Measurements from ENCODE around the gene MAP2K2.
A peak's percentile ranks its signal among the peaks of the same experiment; 100 is the strongest.

MAP2K2 gene

DNA sequence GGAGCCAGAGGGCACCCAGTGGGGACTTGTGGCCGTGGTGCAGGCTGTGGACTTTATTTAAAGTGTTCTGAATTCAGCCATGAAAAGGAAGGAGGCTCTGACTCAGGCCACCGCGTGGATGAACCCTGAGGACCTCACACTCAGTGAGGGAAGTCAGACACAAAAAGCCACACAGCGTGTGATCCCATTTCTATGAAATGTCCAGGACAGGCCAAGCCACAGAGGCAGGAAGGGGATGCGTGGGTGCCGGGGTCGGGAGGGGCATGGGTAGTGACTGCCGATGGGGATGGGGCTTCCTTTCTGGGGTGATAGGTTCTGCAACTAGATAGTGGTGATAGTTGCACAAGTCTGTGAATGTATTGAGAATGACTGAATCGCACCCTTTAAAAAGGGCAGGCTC lies 48.5 kb downstream of the MAP2K2 start:
- Histone ChIP-seq H2BK15ac (ENCODE audit: low read length) (no peak overlapping the region), H2BK5ac (ENCODE audit: low read length) (no peak overlapping the region), H3K9ac (ENCODE audit: low read depth, low read length, poor library complexity) (no peak overlapping the region), H2BK12ac (ENCODE audit: low read length) (no peak overlapping the region), H2AFZ (ENCODE audit: low read length) (no peak overlapping the region), H2BK120ac (ENCODE audit: low read depth, low read length) (no peak overlapping the region), H3K4me2 (ENCODE audit: insufficient read depth, low read length, poor library complexity, severe bottlenecking) (no peak overlapping the region), H3K36me3 (replicated peaks in 1 of 2; ENCODE audit: control insufficient read depth in 2 of 2, insufficient read depth in 2 of 2, low read length in 2 of 2) (no peaks in the 10 kb centered on the region), H4K91ac (ENCODE audit: low read depth, low read length, poor library complexity) (no peak overlapping the region), H3K4me3 (ENCODE audit: low read length in 2 of 2) (no peak overlapping the region), H3K14ac (ENCODE audit: low read length) (no peak overlapping the region), H3K4me1 (ENCODE audit: control insufficient read depth in 2 of 2, insufficient read depth in 1 of 2, low read depth in 1 of 2, low read length in 2 of 2) (peaks cover 0 to 5% of the 10 kb centered on the region in 2 donors), H3K18ac (ENCODE audit: low read length) (no peak overlapping the region), H3K9me3 (replicated peaks in 1 of 2; ENCODE audit: control insufficient read depth in 2 of 2, insufficient read depth in 1 of 2, low read depth in 1 of 2, low read length in 2 of 2) (no peaks in the 10 kb centered on the region), H3K4ac (ENCODE audit: low read length) (no peak overlapping the region), H4K8ac (ENCODE audit: low read depth, low read length) (no peak overlapping the region), H3K23ac (ENCODE audit: low read depth, low read length, poor library complexity) (no peak overlapping the region), H3K27me3 (ENCODE audit: control insufficient read depth in 3 of 3, insufficient read depth in 3 of 3, low read depth in 1 of 3, low read length in 3 of 3) (peaks cover 0 to 2% (median 0%) of the 10 kb centered on the region in 3 experiments), H2AK5ac (ENCODE audit: low read depth, low read length) (peak overlapping the region; percentile 10), H3K27ac (replicated peaks; ENCODE audit: low read length) (no peak overlapping the region), H3K79me1 (ENCODE audit: low read depth, low read length) (peaks cover 1% of the 10 kb centered on the region)
- no CpG with 5 or more reads among the region's 9 CpGs for WGBS, 2 donors (ENCODE audit: extremely low coverage in 2 of 2, insufficient read length in 2 of 2, insufficient replicate concordance in 1 of 2)
- DNase-seq (ENCODE audit: low spot score), result no peak

- H3K4me2 ChIP-seq (ENCODE audit: insufficient read depth, low read length, poor library complexity, severe bottlenecking), result no peak overlapping the region
- H3K36me3 ChIP-seq (replicated peaks in 1 of 2; ENCODE audit: control insufficient read depth in 2 of 2, insufficient read depth in 2 of 2, low read length in 2 of 2), result no peaks in the 10 kb centered on the region
- H2BK120ac ChIP-seq (ENCODE audit: low read depth, low read length), result no peak overlapping the region
- no peak overlapping the region for H3K27ac ChIP-seq (replicated peaks; ENCODE audit: low read length)
- H3K23ac ChIP-seq (ENCODE audit: low read depth, low read length, poor library complexity), result no peak overlapping the region
- H3K18ac ChIP-seq (ENCODE audit: low read length), result no peak overlapping the region
- no peak for DNase-seq (ENCODE audit: low spot score)
- peaks cover 1% of the 10 kb centered on the region for H3K79me1 ChIP-seq (ENCODE audit: low read depth, low read length)
- no peak overlapping the region for H3K14ac ChIP-seq (ENCODE audit: low read length)
- H3K4me3 ChIP-seq (ENCODE audit: low read length in 2 of 2), result no peak overlapping the region
- peaks cover 0 to 1% of the 10 kb centered on the region in 2 donors for H3K9me3 ChIP-seq (replicated peaks in 1 of 2; ENCODE audit: control insufficient read depth in 2 of 2, insufficient read depth in 1 of 2, low read depth in 1 of 2, low read length in 2 of 2)
- H4K8ac ChIP-seq (ENCODE audit: low read depth, low read length), result no peak overlapping the region
- H2AK5ac ChIP-seq (ENCODE audit: low read depth, low read length), result no peak overlapping the region
- no peak overlapping the region for H2BK15ac ChIP-seq (ENCODE audit: low read length)
- no peak overlapping the region for H2AFZ ChIP-seq (ENCODE audit: low read length)
- no CpG with 5 or more reads among the region's 3 CpGs for WGBS, 2 donors (ENCODE audit: extremely low coverage in 2 of 2, insufficient read length in 2 of 2, insufficient replicate concordance in 1 of 2)
- H2BK12ac ChIP-seq (ENCODE audit: low read length), result no peak overlapping the region
- no peak overlapping the region for H3K9ac ChIP-seq (ENCODE audit: low read depth, low read length, poor library complexity)
- no peak overlapping the region for H4K91ac ChIP-seq (ENCODE audit: low read depth, low read length, poor library complexity)
- no peaks in the 10 kb centered on the region for H3K4me1 ChIP-seq (ENCODE audit: control insufficient read depth in 2 of 2, insufficient read depth in 1 of 2, low read depth in 1 of 2, low read length in 2 of 2)
- H3K27me3 ChIP-seq (ENCODE audit: control insufficient read depth in 3 of 3, insufficient read depth in 3 of 3, low read depth in 1 of 3, low read length in 3 of 3), result peaks cover 4 to 21% (median 20%) of the 10 kb centered on the region in 3 experiments
- H3K4ac ChIP-seq (ENCODE audit: low read length), result no peak overlapping the region
- no peak overlapping the region for H2BK5ac ChIP-seq (ENCODE audit: low read length)
These were observed 52.3 kb downstream of the MAP2K2 start for GRCh38 chr19:4071610-4072009.

DNA sequence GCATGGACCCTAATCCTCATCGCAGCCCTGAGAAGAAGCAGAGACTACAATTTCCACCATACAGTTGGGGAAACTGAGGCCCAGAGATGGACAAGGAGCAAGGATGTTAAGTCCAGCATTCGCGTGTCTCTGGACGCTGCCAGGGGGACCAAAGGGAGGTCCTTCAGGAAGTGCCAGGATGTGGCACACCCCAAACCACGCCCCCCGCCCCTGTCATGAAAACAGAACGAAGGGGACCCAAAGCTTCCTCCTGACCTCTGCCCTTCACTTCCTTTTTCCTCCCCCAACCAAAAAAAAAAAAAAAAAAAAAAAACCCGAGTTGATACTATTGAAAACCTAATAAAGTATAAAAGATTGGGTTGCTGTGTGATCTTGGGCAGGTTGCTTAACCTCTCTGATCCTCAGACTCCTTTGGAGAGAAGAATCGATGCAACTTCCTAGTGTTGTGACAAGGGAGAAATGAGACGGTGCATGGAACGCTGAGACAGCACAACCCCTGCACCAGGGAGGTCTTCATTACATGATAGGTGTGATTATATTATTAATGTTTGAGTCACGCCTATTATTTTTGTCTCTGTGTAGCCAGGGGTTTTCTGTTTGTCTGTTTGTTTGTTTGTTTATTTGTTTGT lies 54.5 kb downstream of the MAP2K2 start:
- WGBS, 2 donors (ENCODE audit: extremely low coverage in 2 of 2, insufficient read length in 2 of 2, insufficient replicate concordance in 1 of 2), result no CpG with 5 or more reads among the region's 12 CpGs
- Histone ChIP-seq H3K79me1 (ENCODE audit: low read depth, low read length) (peaks cover 5% of the 10 kb centered on the region), H3K4me3 (ENCODE audit: low read length in 2 of 2) (no peak overlapping the region), H4K91ac (ENCODE audit: low read depth, low read length, poor library complexity) (no peak overlapping the region), H2BK5ac (ENCODE audit: low read length) (no peak overlapping the region), H3K27ac (replicated peaks; ENCODE audit: low read length) (no peak overlapping the region), H3K18ac (ENCODE audit: low read length) (no peak overlapping the region), H4K8ac (ENCODE audit: low read depth, low read length) (no peak overlapping the region), H2AFZ (ENCODE audit: low read length) (no peak overlapping the region), H3K9me3 (replicated peaks in 1 of 2; ENCODE audit: control insufficient read depth in 2 of 2, insufficient read depth in 1 of 2, low read depth in 1 of 2, low read length in 2 of 2) (peaks cover 0 to 1% of the 10 kb centered on the region in 2 donors), H2BK120ac (ENCODE audit: low read depth, low read length) (no peak overlapping the region), H3K4ac (ENCODE audit: low read length) (peak overlapping the region; percentile 53), H3K4me2 (ENCODE audit: insufficient read depth, low read length, poor library complexity, severe bottlenecking) (no peak overlapping the region), H2BK15ac (ENCODE audit: low read length) (peak overlapping the region; percentile 67), H2BK12ac (ENCODE audit: low read length) (no peak overlapping the region), H3K27me3 (ENCODE audit: control insufficient read depth in 3 of 3, insufficient read depth in 3 of 3, low read depth in 1 of 3, low read length in 3 of 3) (peaks cover 4 to 21% (median 20%) of the 10 kb centered on the region in 3 experiments), H3K9ac (ENCODE audit: low read depth, low read length, poor library complexity) (no peak overlapping the region), H2AK5ac (ENCODE audit: low read depth, low read length) (peak overlapping the region; percentile 63), H3K36me3 (replicated peaks in 1 of 2; ENCODE audit: control insufficient read depth in 2 of 2, insufficient read depth in 2 of 2, low read length in 2 of 2) (no peaks in the 10 kb centered on the region), H3K23ac (ENCODE audit: low read depth, low read length, poor library complexity) (peak overlapping the region; percentile 85), H3K4me1 (ENCODE audit: control insufficient read depth in 2 of 2, insufficient read depth in 1 of 2, low read depth in 1 of 2, low read length in 2 of 2) (peaks cover 0 to under 1% of the 10 kb centered on the region in 2 donors), H3K14ac (ENCODE audit: low read length) (no peak overlapping the region)
- no peak for DNase-seq (ENCODE audit: low spot score)

GRCh38 chr19:4068047-4068966 lies 55.6 kb downstream of the MAP2K2 start:
- H2AFZ ChIP-seq (ENCODE audit: low read length), result no peak overlapping the region
- H4K8ac ChIP-seq (ENCODE audit: low read depth, low read length), result no peak overlapping the region
- peak overlapping the region; percentile 25 for H3K23ac ChIP-seq (ENCODE audit: low read depth, low read length, poor library complexity)
- no peak overlapping the region for H3K9ac ChIP-seq (ENCODE audit: low read depth, low read length, poor library complexity)
- no peak overlapping the region for H3K14ac ChIP-seq (ENCODE audit: low read length)
- H2AK5ac ChIP-seq (ENCODE audit: low read depth, low read length), result no peak overlapping the region
- H3K79me1 ChIP-seq (ENCODE audit: low read depth, low read length), result peaks cover 12% of the 10 kb centered on the region
- no peaks in the 10 kb centered on the region for H3K36me3 ChIP-seq (replicated peaks in 1 of 2; ENCODE audit: control insufficient read depth in 2 of 2, insufficient read depth in 2 of 2, low read length in 2 of 2)
- no peak overlapping the region for H2BK120ac ChIP-seq (ENCODE audit: low read depth, low read length)
- H3K27me3 ChIP-seq (ENCODE audit: control insufficient read depth in 3 of 3, insufficient read depth in 3 of 3, low read depth in 1 of 3, low read length in 3 of 3), result peaks cover 4 to 21% (median 20%) of the 10 kb centered on the region in 3 experiments
- peaks cover 0 to 1% of the 10 kb centered on the region in 2 donors for H3K9me3 ChIP-seq (replicated peaks in 1 of 2; ENCODE audit: control insufficient read depth in 2 of 2, insufficient read depth in 1 of 2, low read depth in 1 of 2, low read length in 2 of 2)
- no peak overlapping the region for H3K4me3 ChIP-seq (ENCODE audit: low read length in 2 of 2)
- no peak overlapping the region for H2BK15ac ChIP-seq (ENCODE audit: low read length)
- H3K4me2 ChIP-seq (ENCODE audit: insufficient read depth, low read length, poor library complexity, severe bottlenecking), result no peak overlapping the region
- no peak overlapping the region for H2BK5ac ChIP-seq (ENCODE audit: low read length)
- no peak overlapping the region for H2BK12ac ChIP-seq (ENCODE audit: low read length)
- no peak overlapping the region for H3K18ac ChIP-seq (ENCODE audit: low read length)
- WGBS, 2 donors (ENCODE audit: extremely low coverage in 2 of 2, insufficient read length in 2 of 2, insufficient replicate concordance in 1 of 2), result no CpG with 5 or more reads among the region's 31 CpGs
- no peak overlapping the region for H3K27ac ChIP-seq (replicated peaks; ENCODE audit: low read length)
- DNase-seq (ENCODE audit: low spot score), result no peak
- no peak overlapping the region for H3K4ac ChIP-seq (ENCODE audit: low read length)
- H3K4me1 ChIP-seq (ENCODE audit: control insufficient read depth in 2 of 2, insufficient read depth in 1 of 2, low read depth in 1 of 2, low read length in 2 of 2), result peaks cover 2 to 7% of the 10 kb centered on the region in 2 donors
- H4K91ac ChIP-seq (ENCODE audit: low read depth, low read length, poor library complexity), result no peak overlapping the region

Measured in neuronal stem cell (in vitro differentiated cells).